Vagina (tissue), 2 donors: ENCODE results near the gene IL1A.

Source experiments
- CTCF ChIP-seq, 3 experiments: fragments of 450-650 bp in 2 of 3; fragments of 200-600 bp in 1 of 3; sonication (generic) in 1 of 3; IDR thresholded peaks; one replicate each; pipeline ENCODE4 v1.5.1; 2017 to 2019; ENCODE audit warnings: antibody characterized with exemption in 3 of 3, mild to moderate bottlenecking in 2 of 3, moderate library complexity in 2 of 3
- POLR2A ChIP-seq, 2 donors: fragments of 450-650 bp; IDR thresholded peaks; one replicate each; pipeline ENCODE4 v1.6.1; 2017; ENCODE audit warnings: antibody characterized with exemption in 2 of 2, mild to moderate bottlenecking in 2 of 2, moderate library complexity in 2 of 2

- no peak for TF ChIP-seq CTCF (IDR thresholded peaks at IDR 0.05)
- TF ChIP-seq POLR2A (IDR thresholded peaks at IDR 0.05) = no peak
These were observed 27.0 kb downstream of the IL1A start for GRCh38 chr2:112757265-112757664.
